Measurements from ENCODE around the gene WDR5.

- TF ChIP-seq CTCF (IDR thresholded peaks at IDR 0.05 in 8 of 11, conservative IDR thresholded peaks at IDR 0.05 in 3 of 11) (no peak), POLR2A (IDR thresholded peaks at IDR 0.05) (no peak)
Measured at GRCh38 chr9:134158242-134158641, 22.4 kb downstream of the WDR5 start.

Data from spleen (tissue), 7 donors.